ENCODE results near the gene VEZF1.

Gene VEZF1

GRCh38 chr17:57924677-57925076, 63.4 kb downstream of the VEZF1 start:
- DNase-seq, result no peak

Data from NCI-H1436 (cell line).